Hepatocyte (in vitro differentiated cells): ENCODE measurements around the gene FAM20C.

ENCODE experiments used
- EZH2 ChIP-seq: fragments of 200-600 bp; sonication (generic); IDR thresholded peaks from 2 replicates; pipeline ENCODE4 v1.6.1; 2016; ENCODE audit warnings: antibody characterized with exemption, mild to moderate bottlenecking, borderline replicate concordance
- EZH2phosphoT487 ChIP-seq: fragments of 200-600 bp; sonication (generic); IDR thresholded peaks from one replicate; pipeline ENCODE4 v1.6.1; 2018; ENCODE audit warnings: antibody characterized with exemption, mild to moderate bottlenecking, low read depth, moderate library complexity; ENCODE audit not compliant: unreplicated experiment, severe bottlenecking
- TF ChIP-seq, protein P1 (sequence below): fragments of 200-600 bp; sonication (generic); IDR thresholded peaks from 2 replicates; pipeline ENCODE4 v1.5.1; 2016; ENCODE audit warnings: antibody characterized with exemption, mild to moderate bottlenecking; ENCODE audit not compliant: poor library complexity

DNA sequence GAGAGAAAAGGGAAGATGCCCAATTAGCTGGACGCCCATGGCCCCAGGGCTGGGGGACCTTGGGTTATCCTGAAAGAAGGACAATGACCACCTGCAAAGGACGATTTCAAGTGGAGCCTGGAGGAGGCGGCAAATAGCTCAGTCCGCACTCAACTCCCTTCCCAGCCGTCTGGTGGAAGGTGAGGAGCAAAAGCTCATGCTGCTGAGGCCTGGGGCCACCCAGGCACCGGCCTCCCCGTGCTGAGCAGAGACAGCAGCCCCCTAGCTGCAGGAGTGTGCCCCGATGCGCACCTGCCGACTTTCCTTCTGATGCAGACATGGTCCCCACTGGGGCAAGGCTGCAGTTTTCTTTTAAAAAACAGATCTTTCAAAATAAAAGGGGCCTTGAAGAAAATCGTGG, 7.9 kb downstream of the FAM20C start:
- TF ChIP-seq, protein P1, sequence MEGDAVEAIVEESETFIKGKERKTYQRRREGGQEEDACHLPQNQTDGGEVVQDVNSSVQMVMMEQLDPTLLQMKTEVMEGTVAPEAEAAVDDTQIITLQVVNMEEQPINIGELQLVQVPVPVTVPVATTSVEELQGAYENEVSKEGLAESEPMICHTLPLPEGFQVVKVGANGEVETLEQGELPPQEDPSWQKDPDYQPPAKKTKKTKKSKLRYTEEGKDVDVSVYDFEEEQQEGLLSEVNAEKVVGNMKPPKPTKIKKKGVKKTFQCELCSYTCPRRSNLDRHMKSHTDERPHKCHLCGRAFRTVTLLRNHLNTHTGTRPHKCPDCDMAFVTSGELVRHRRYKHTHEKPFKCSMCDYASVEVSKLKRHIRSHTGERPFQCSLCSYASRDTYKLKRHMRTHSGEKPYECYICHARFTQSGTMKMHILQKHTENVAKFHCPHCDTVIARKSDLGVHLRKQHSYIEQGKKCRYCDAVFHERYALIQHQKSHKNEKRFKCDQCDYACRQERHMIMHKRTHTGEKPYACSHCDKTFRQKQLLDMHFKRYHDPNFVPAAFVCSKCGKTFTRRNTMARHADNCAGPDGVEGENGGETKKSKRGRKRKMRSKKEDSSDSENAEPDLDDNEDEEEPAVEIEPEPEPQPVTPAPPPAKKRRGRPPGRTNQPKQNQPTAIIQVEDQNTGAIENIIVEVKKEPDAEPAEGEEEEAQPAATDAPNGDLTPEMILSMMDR: no peak
- no peak for TF ChIP-seq EZH2
- no peak for TF ChIP-seq EZH2phosphoT487
